ENCODE results near the gene KANTR.

KANTR gene

DNA sequence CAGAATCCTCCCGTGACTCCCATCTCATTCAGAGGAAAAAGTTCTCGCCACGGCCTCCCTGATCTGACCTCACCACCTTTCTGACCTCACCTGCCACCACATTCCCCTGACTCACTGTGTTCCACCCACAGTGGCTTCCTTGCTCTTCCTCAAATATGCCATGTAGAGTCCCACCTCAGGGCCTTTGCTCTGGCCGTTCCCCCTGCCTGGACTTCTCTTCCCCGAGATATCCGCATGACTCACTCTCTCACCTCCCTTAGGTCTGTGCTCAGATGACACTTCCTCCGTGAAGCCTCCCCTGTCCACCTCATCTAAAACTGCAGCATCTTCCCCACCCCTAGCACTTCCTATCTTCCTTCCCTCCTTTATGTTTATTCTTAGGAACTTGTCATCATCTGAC lies 18.9 kb upstream of the KANTR start:
- TF ChIP-seq, protein P1, sequence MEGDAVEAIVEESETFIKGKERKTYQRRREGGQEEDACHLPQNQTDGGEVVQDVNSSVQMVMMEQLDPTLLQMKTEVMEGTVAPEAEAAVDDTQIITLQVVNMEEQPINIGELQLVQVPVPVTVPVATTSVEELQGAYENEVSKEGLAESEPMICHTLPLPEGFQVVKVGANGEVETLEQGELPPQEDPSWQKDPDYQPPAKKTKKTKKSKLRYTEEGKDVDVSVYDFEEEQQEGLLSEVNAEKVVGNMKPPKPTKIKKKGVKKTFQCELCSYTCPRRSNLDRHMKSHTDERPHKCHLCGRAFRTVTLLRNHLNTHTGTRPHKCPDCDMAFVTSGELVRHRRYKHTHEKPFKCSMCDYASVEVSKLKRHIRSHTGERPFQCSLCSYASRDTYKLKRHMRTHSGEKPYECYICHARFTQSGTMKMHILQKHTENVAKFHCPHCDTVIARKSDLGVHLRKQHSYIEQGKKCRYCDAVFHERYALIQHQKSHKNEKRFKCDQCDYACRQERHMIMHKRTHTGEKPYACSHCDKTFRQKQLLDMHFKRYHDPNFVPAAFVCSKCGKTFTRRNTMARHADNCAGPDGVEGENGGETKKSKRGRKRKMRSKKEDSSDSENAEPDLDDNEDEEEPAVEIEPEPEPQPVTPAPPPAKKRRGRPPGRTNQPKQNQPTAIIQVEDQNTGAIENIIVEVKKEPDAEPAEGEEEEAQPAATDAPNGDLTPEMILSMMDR (conservative IDR thresholded peaks at IDR 0.05): no peak
- H3K27ac ChIP-seq: no peak overlapping the region

DNA sequence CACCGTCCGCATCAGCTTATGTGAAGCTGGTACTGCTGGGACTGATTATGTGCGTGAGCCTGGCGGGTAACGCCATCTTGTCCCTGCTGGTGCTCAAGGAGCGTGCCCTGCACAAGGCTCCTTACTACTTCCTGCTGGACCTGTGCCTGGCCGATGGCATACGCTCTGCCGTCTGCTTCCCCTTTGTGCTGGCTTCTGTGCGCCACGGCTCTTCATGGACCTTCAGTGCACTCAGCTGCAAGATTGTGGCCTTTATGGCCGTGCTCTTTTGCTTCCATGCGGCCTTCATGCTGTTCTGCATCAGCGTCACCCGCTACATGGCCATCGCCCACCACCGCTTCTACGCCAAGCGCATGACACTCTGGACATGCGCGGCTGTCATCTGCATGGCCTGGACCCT lies 17.3 kb upstream of the KANTR start:
- no peak overlapping the region for H3K27ac ChIP-seq
- TF ChIP-seq, protein P1 (conservative IDR thresholded peaks at IDR 0.05): no peak

DNA sequence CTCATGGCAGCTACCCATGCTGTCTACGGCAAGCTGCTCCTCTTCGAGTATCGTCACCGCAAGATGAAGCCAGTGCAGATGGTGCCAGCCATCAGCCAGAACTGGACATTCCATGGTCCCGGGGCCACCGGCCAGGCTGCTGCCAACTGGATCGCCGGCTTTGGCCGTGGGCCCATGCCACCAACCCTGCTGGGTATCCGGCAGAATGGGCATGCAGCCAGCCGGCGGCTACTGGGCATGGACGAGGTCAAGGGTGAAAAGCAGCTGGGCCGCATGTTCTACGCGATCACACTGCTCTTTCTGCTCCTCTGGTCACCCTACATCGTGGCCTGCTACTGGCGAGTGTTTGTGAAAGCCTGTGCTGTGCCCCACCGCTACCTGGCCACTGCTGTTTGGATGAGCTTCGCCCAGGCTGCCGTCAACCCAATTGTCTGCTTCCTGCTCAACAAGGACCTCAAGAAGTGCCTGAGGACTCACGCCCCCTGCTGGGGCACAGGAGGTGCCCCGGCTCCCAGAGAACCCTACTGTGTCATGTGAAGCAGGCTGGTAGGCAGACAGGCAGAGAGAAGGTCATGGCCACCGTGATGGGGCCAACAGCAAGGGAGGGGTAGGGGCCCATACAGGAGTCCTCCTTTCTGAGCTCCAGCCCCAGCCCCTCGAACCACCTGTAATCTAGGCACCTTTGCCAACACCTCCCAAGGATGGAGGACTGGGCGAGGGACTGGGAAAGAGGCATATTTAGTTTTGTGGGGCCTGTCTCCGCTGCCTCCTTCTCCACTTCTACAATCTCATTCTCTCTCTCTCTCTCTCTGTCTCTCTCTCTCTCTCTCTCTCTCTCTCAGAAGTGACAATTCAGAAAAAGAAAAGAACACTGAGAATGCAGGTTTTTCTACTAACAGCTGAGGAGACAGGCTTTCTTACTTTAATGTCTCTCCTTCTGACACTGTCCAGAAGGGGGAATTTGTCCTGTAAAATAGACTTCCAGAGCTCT lies 16.4 kb upstream of the KANTR start:
- no peak overlapping the region for H3K27ac ChIP-seq
- TF ChIP-seq, protein P1 (conservative IDR thresholded peaks at IDR 0.05): no peak

DNA sequence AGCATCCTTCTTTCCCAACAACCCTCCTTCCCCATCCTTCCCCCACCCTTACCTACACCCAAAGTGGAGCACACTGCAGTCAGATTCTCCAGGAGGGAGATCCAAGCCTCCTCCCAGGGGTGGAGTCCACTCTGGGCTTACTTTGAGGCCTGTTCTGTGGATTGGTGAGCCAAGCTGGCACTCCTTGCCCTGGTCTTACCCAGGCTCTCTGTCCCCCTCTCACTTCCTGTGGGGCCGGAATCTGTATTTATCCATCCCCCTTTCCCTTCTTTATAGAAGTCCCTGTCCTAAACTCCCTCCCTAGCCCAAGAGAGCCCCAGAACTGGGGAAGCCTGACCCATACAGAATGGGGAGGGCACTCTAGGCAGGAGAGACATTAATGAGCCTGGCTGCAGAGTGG lies 15.0 kb upstream of the KANTR start:
- no peak overlapping the region for H3K27ac ChIP-seq
- TF ChIP-seq, protein P1 (conservative IDR thresholded peaks at IDR 0.05): no peak

DNA sequence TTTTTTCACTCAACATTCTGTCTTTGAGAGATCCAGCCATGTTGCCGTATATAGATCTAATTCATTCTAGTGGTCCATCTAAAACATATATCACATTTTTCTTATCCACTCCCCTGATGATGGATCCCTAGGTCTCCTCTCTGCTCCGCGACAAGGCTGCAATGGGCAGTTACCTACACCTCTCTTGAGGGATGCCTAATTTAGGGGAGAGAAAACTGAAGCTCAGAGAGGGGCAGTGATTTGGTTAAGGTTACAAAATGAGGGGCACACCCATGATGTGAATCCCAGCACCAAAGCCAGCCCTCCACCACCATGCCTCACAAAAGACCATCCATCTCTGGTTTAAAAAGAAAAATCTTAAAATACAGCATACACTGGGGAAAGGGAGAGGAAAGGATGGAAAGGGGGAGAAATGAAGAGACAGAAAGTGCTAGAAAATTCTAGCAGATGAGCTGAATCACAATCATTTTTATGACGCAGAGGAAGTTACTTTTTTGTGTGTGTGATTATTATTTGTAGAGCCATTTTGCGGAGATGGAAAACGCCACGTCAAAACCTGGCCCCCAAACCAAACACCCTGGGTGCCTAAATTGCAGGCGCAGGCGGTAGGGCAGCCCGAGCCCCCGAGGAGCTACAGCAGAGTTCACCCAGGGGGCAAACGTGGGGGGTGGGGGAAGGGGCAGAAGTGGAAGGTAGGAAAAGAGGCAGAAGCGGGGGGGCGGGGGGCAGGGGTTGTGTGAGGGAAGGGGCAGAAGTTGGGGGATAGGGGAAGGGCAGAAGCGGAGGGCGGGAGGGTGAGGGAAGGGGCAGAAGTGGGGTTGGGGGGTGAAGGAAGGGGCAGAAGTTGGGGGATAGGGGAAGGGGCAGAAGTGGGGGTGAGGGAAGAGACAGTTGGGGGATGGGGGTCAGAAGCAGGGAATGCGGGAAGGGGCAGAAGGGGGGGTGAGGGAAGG lies 13.0 kb upstream of the KANTR start:
- no peak overlapping the region; the same call in 1 of the 2 replicates for H3K27ac ChIP-seq
- TF ChIP-seq, protein P1 (conservative IDR thresholded peaks at IDR 0.05): no peak

DNA sequence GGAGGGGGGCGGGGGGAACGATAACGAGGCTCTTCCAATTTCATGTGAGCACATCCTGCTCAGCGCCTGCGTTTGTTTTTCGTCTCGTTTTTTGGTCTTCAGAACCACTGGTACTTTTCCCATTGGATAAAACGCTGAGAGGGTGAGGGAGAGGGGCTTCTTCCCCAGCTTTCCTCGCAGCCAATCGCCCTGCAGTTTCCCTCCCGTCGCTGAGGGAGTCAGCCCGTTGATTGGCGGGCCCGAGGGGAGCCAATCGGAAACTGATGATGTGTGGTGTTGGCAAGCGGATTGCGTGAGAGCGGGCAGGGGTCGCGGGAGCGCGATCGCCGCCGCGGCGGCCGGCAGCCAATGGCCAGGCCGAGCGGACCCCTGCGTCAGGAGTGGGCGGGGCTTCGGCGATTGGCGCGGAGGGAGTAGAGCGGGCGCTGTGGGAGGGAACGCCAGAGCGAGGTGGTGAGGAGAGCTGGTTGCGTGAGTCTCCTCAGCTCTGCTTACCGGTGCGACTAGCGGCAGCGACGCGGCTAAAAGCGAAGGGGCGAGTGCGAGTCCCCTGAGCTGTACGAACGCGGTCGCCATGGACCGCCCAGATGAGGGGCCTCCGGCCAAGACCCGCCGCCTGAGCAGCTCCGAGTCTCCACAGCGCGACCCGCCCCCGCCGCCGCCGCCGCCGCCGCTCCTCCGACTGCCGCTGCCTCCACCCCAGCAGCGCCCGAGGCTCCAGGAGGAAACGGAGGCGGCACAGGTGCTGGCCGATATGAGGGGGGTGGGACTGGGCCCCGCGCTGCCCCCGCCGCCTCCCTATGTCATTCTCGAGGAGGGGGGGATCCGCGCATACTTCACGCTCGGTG lies 11.8 kb upstream of the KANTR start, which contains the start of gene TSPYL2:
Gene TSPYL2, plus strand, starts transcription at position 443 of the 848 bp plus-strand sequence. Its CDS starts 132 bp downstream, at position 575.
- peak within 1 kb of the TSS; percentile 41 for H3K27ac ChIP-seq
- TF ChIP-seq, protein P1 (conservative IDR thresholded peaks at IDR 0.05): no peak

All from VCaP (cell line).